HepG2 (cell line): ENCODE results near the gene SNAI1. TPM values are rescaled to one million over a fixed set of nuclear protein-coding genes. Genes with fewer than 3 reads are reported as not detected.
A peak's percentile ranks its signal among the peaks of the same experiment; 100 is the strongest.

Source experiments
- DNMT1 ChIP-seq: sonication (generic); formaldehyde crosslinking; IDR thresholded peaks from 2 replicates; pipeline ENCODE4 v1.5.1; 2020; ENCODE audit warnings: mild to moderate bottlenecking, missing genetic modification reagents
- ETV5 ChIP-seq: IDR thresholded peaks from 2 replicates; pipeline ENCODE4 v1.6.1; 2018; ENCODE audit warnings: missing biosample characterization, missing genetic modification reagents, inconsistent platforms, borderline replicate concordance
- KMT2B ChIP-seq: IDR thresholded peaks from 2 replicates; pipeline ENCODE4 v1.6.1; 2016; ENCODE audit warnings: missing genetic modification reagents, missing compliant biosample characterization
- MAF1 ChIP-seq: sonication (generic); formaldehyde crosslinking; IDR thresholded peaks from 2 replicates; pipeline ENCODE4 v1.5.0; 2020; ENCODE audit warnings: missing genetic modification reagents, borderline replicate concordance
- NR2C2 ChIP-seq: sonication (generic); formaldehyde crosslinking; IDR thresholded peaks from 2 replicates; pipeline ENCODE4 v1.4.0; 2020; ENCODE audit warnings: missing genetic modification reagents, mild to moderate bottlenecking, moderate library complexity, borderline replicate concordance
- RARA ChIP-seq: IDR thresholded peaks from 2 replicates; pipeline ENCODE4 v1.6.1; 2016; ENCODE audit warnings: missing genetic modification reagents, missing compliant biosample characterization
- RARG ChIP-seq: sonication (generic); formaldehyde crosslinking; IDR thresholded peaks from 2 replicates; pipeline ENCODE4 v1.4.0; 2020; ENCODE audit warnings: low read depth, mild to moderate bottlenecking, missing genetic modification reagents
- SMYD3 ChIP-seq: sonication (generic); formaldehyde crosslinking; IDR thresholded peaks from 2 replicates; pipeline ENCODE4 v1.8.1; 2023; ENCODE audit warnings: mild to moderate bottlenecking, missing genetic modification reagents
- SNAPC2 ChIP-seq: sonication (generic); formaldehyde crosslinking; IDR thresholded peaks from 2 replicates; pipeline ENCODE4 v1.8.1; 2022; ENCODE audit warnings: mild to moderate bottlenecking, missing genetic modification reagents
- TRIM22 ChIP-seq: fragments of 450-650 bp; IDR thresholded peaks from 2 replicates; pipeline ENCODE4 v1.6.1; 2017
- ZFY ChIP-seq: sonication (generic); formaldehyde crosslinking; IDR thresholded peaks from 2 replicates; pipeline ENCODE4 v1.4.0; 2020; ENCODE audit warnings: missing genetic modification reagents
- ZNF614 ChIP-seq: IDR thresholded peaks from 2 replicates; pipeline ENCODE4 v1.6.1; 2018; ENCODE audit warnings: missing biosample characterization, missing genetic modification reagents, inconsistent platforms, borderline replicate concordance
- ZNF782 ChIP-seq: sonication (generic); formaldehyde crosslinking; IDR thresholded peaks from 2 replicates; pipeline ENCODE4 v1.4.0; 2020; ENCODE audit warnings: missing genetic modification reagents, mild to moderate bottlenecking, borderline replicate concordance
- ZNF850 ChIP-seq: sonication (generic); formaldehyde crosslinking; conservative IDR thresholded peaks from 2 replicates; pipeline ENCODE4 v1.9.0; 2021; ENCODE audit warnings: mild to moderate bottlenecking, missing genetic modification reagents
- polyA plus RNA-seq, 8 experiments: library from polyadenylated mRNA; depleted of rRNA in 3 of 8; stranded (reverse) in 7 of 8; unstranded in 1 of 8; fragments of >200 nt; fragmentation: Illumina TruSeq in 4 of 8; extraction: Trizol in 4 of 8; gene quantifications; 2 replicates each; pipeline versions ENCODE4 v1.2.1 to v1.2.3, GENCODE V29; 2011 to 2016; ENCODE audit warnings: low read depth in 4 of 8, missing spikeins in 1 of 8, mixed read lengths in 1 of 8; ENCODE audit not compliant: insufficient read depth in 1 of 8
- total RNA-seq, 5 experiments: library from RNA; depleted of rRNA; stranded (reverse); fragments of >200 nt; fragmentation: Illumina TruSeq; extraction: Trizol; gene quantifications; 2 replicates each; pipeline ENCODE4 v1.2.3, GENCODE V29; 2016; ENCODE audit warnings: low read depth in 1 of 5
- TF ChIP-seq, protein P1 (sequence below), 2 experiments: sonication (generic) in 1 of 2; formaldehyde crosslinking in 1 of 2; IDR thresholded peaks; 2 replicates each; pipeline versions ENCODE4 v1.4.0 to v1.6.1; 2016 to 2020; ENCODE audit warnings: borderline replicate concordance in 1 of 2, low read depth in 1 of 2, mild to moderate bottlenecking in 1 of 2, missing genetic modification reagents in 1 of 2

Gene SNAI1
- total and polyA plus RNA-seq, 2 of the 13 experiments (the other 11 are each of a cell fraction or from before 2014, with no cell fraction given) = 1.3 to 1.4 TPM

GRCh38 chr20:49982346-49983122, at the start of gene SNAI1 (continued):
- TF ChIP-seq ZNF614 (CRISPR knock-in tag) (peak; percentile 34; the same call in 1 of the 2 replicates), TRIM22 (no peak), ZNF850 (CRISPR knock-in tag) (no peak), ETV5 (CRISPR knock-in tag) (peak; percentile 80), SNAPC2 (CRISPR knock-in tag) (no peak; the same call in 1 of the 2 replicates), ZNF782 (peak; percentile 78), SMYD3 (CRISPR knock-in tag) (no peak; the same call in 1 of the 2 replicates), NR2C2 (CRISPR knock-in tag) (peak; percentile 46; the same call in 1 of the 2 replicates), RARG (CRISPR knock-in tag) (no peak), KMT2B (CRISPR knock-in tag) (peak; percentile 83), ZFY (CRISPR knock-in tag) (peak; percentile 68), RARA (peak; percentile 48), MAF1 (peak; percentile 80; the same call in 1 of the 2 replicates), DNMT1 (CRISPR knock-in tag) (peak; percentile 96)
- TF ChIP-seq, protein P1, sequence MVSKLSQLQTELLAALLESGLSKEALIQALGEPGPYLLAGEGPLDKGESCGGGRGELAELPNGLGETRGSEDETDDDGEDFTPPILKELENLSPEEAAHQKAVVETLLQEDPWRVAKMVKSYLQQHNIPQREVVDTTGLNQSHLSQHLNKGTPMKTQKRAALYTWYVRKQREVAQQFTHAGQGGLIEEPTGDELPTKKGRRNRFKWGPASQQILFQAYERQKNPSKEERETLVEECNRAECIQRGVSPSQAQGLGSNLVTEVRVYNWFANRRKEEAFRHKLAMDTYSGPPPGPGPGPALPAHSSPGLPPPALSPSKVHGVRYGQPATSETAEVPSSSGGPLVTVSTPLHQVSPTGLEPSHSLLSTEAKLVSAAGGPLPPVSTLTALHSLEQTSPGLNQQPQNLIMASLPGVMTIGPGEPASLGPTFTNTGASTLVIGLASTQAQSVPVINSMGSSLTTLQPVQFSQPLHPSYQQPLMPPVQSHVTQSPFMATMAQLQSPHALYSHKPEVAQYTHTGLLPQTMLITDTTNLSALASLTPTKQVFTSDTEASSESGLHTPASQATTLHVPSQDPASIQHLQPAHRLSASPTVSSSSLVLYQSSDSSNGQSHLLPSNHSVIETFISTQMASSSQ (IDR thresholded peaks at IDR 0.05; ENCODE audit: low read depth) = no peak
- TF ChIP-seq, protein P1 (CRISPR knock-in tag; IDR thresholded peaks at IDR 0.05; ENCODE audit: borderline replicate concordance) = peak; percentile 18; the same call in 1 of the 2 replicates
